NOMO-1 treated with dmso at 0.1 percent for 144 hours (cell line): ENCODE results near the gene SOX8.
"Not testable (repeated sequence)": the region's sequence is repeated elsewhere in the genome, so short reads cannot be mapped to it uniquely, and the experiment has no call there.

Source experiments
- DNase-seq: peaks from one replicate; lab custom pipeline; 2025; ENCODE audit not compliant: unreplicated experiment; lab: John Stamatoyannopoulos, UW

The SOX8 gene

GRCh38 chr16:981695-982144 is at the start of gene SOX8:
TSS of gene SOX8 (plus strand) at chr16:981770. CDS start at chr16:981923, 153 bp downstream.
- no peak for DNase-seq

GRCh38 chr16:932831-933330 is 48.7 kb upstream of the SOX8 start:
- DNase-seq: no peak

GRCh38 chr16:933581-933980 is 48.0 kb upstream of the SOX8 start:
- no peak for DNase-seq

GRCh38 chr16:934178-934577 is 47.4 kb upstream of the SOX8 start:
- DNase-seq: no peak

GRCh38 chr16:935684-936083 is 45.9 kb upstream of the SOX8 start:
- no peak for DNase-seq

GRCh38 chr16:937311-937710 is 44.3 kb upstream of the SOX8 start:
- DNase-seq: no peak

- no peak for DNase-seq
These were observed 43.8 kb upstream of the SOX8 start for GRCh38 chr16:937723-938122.

GRCh38 chr16:938136-938535 is 43.4 kb upstream of the SOX8 start:
- DNase-seq: no peak

GRCh38 chr16:938752-939151 is 42.8 kb upstream of the SOX8 start:
- DNase-seq: no peak

GRCh38 chr16:939311-939710 is 42.3 kb upstream of the SOX8 start:
- no peak for DNase-seq

- no peak for DNase-seq
These were observed 41.6 kb upstream of the SOX8 start for GRCh38 chr16:939941-940340.

GRCh38 chr16:942436-943060 is 39.0 kb upstream of the SOX8 start:
- DNase-seq: no peak

- DNase-seq: no peak
These were observed 37.6 kb upstream of the SOX8 start for GRCh38 chr16:943971-944370.

GRCh38 chr16:945271-946047 is 36.1 kb upstream of the SOX8 start:
- no peak for DNase-seq

GRCh38 chr16:946048-946395 is 35.5 kb upstream of the SOX8 start:
- DNase-seq: no peak

GRCh38 chr16:947255-947921 is 34.2 kb upstream of the SOX8 start:
- DNase-seq: no peak

GRCh38 chr16:947922-948303 is 33.7 kb upstream of the SOX8 start:
- DNase-seq: not testable (repeated sequence)

GRCh38 chr16:948767-949166 is 32.8 kb upstream of the SOX8 start:
- not testable (repeated sequence) for DNase-seq

GRCh38 chr16:950733-951573 is 30.6 kb upstream of the SOX8 start:
- DNase-seq: not testable (repeated sequence)

GRCh38 chr16:951660-952301 is 29.8 kb upstream of the SOX8 start:
- DNase-seq: no peak

- no peak for DNase-seq
These were observed 29.2 kb upstream of the SOX8 start for GRCh38 chr16:952321-952720.
